Activated naive CD4-positive, alpha-beta T cell treated with anti-CD3 and anti-CD28 coated beads, Interleukin-2, amount 10 ng/mL, durations not matched to agents 7 days and 5 days (primary cell): ENCODE results near the gene KIF26A.
"Not testable (repeated sequence)": the region's sequence is repeated elsewhere in the genome, so short reads cannot be mapped to it uniquely, and the experiment has no call there.

Source experiments
- CTCF ChIA-PET: fragments of 350-600 bp; sonication (Branson Sonifier 250); formaldehyde crosslinking; loops from one replicate; lab custom pipeline; 2021; ENCODE audit warnings: antibody characterized with exemption; lab: Charles Lee
- DNase-seq: peaks from one replicate; pipeline ENCODE4 v3.0.0-alpha.2; 2020
- H3K27ac Mint-ChIP-seq: one replicate; pipeline ENCODE4 v1.8.0; 2021; ENCODE audit warnings: mild to moderate bottlenecking, moderate library complexity, mixed read lengths
- H3K27me3 Mint-ChIP-seq: one replicate; pipeline ENCODE4 v1.8.0; 2021; ENCODE audit warnings: mild to moderate bottlenecking, mixed read lengths
- H3K36me3 Mint-ChIP-seq: one replicate; pipeline ENCODE4 v1.8.0; 2021; ENCODE audit warnings: mixed read lengths
- H3K4me1 Mint-ChIP-seq: one replicate; pipeline ENCODE4 v1.8.0; 2021; ENCODE audit warnings: mixed read lengths
- H3K4me3 Mint-ChIP-seq: one replicate; pipeline ENCODE4 v1.8.0; 2021; ENCODE audit warnings: mild to moderate bottlenecking, moderate library complexity, mixed read lengths
- H3K9me3 Mint-ChIP-seq: one replicate; pipeline ENCODE4 v1.8.0; 2021; ENCODE audit warnings: mixed read lengths

Gene KIF26A

GRCh38 chr14:104145826-104146601 is 7.6 kb downstream of the KIF26A start:
- no peaks in the 10 kb centered on the region for H3K36me3 Mint-ChIP-seq
- no peak for DNase-seq
- no peak overlapping the region for H3K27ac Mint-ChIP-seq
- peaks cover 12% of the 10 kb centered on the region for H3K27me3 Mint-ChIP-seq
- CTCF ChIA-PET: interaction anchor here (1.6 kb wide), 1 partner anchor 68 kb away, joined by 4 read pairs; no protein-coding TSS in a partner anchor
- no peaks in the 10 kb centered on the region for H3K4me1 Mint-ChIP-seq
- no peak overlapping the region for H3K4me3 Mint-ChIP-seq
- no peaks in the 10 kb centered on the region for H3K9me3 Mint-ChIP-seq

GRCh38 chr14:104146651-104147345 is 8.4 kb downstream of the KIF26A start:
- no peak for DNase-seq
- H3K9me3 Mint-ChIP-seq: no peaks in the 10 kb centered on the region
- H3K4me1 Mint-ChIP-seq: no peaks in the 10 kb centered on the region
- H3K27ac Mint-ChIP-seq: no peak overlapping the region
- no peaks in the 10 kb centered on the region for H3K36me3 Mint-ChIP-seq
- H3K4me3 Mint-ChIP-seq: no peak overlapping the region
- CTCF ChIA-PET: no interaction called here
- H3K27me3 Mint-ChIP-seq: peaks cover 10% of the 10 kb centered on the region

DNA sequence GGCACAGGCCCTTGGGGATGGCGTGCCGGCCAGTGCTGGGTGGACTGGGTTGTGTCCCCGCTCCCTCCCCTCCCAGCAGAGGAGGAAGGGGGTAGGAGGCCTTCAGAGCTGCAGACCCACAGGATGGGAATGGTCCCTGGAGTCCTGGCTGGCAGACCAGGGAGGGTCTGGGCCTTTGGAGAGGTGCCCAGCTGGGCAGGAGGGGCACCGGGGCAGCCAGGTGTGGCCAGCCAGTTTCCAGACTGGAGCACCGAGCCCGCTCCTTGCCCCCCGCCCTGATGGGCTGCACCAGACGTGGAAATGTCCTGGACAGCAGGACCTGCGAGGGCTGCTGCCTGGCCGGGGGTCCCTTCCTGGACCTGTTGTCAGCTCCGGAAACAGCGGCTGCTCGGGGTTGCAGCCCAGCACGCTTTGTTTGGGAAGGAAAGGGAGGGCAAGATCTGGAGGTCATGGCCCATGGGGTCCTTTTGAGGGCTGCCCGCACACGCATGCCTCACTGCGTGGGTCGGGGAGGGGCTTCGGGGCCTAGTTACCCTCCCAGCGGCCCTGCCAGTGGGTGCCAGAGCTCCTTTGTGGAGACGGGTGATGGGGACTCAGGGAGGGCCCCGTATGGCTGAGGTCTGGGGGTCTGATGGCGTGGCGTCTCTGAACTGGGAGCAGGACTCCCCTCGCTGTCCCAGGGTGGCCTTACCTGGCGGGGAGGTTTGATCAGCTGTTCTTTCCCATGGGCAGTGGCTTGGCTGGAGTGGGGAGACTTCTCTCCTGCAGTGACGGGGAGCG is 9.1 kb downstream of the KIF26A start:
- H3K4me1 Mint-ChIP-seq: no peaks in the 10 kb centered on the region
- H3K9me3 Mint-ChIP-seq: no peaks in the 10 kb centered on the region
- H3K36me3 Mint-ChIP-seq: no peaks in the 10 kb centered on the region
- peaks cover 8% of the 10 kb centered on the region for H3K27me3 Mint-ChIP-seq
- no peak overlapping the region for H3K4me3 Mint-ChIP-seq
- H3K27ac Mint-ChIP-seq: no peak overlapping the region
- no peak for DNase-seq
- CTCF ChIA-PET: no interaction called here

DNA sequence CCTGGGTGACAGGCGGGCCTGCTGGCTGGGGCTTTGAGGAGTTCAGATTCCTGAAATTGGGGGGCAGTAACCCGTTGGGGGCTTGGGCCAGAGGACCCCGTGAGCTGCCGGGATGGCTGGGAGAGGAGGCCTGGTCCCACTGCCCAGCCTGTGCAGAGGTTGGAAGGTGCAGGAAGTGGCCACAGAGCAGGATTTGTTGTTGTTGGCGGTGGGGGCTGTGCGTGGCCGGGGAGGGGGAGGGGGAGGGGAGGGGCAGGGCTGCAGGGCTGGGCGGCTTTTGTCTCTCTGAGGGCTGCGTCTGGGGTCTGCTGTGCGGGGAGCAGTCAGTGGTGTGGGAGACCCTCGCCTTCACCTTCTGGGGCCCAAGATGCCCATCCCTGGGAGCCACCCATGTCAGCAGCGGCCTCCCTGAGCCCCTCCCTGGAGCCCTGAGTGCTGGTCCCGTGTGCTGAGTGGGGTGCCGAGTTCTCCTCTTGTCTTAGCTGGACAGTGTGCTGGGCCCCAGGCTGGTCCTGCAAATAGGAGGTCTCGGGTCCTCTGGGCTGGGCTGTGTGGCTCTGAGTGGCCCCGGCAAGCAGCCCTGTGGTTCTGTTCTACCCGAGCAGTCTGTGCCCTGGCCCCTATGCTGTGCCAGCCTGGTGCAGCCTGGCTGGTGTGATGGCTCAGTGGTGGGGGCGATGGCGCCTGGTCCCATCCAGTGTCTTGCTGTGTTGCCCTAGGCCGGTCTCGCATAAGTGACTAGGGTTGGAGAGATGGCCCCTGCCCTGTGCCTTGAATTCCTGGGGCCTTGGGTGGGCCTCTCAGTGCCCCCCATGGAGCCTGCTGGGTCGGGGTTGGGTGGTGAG is 10.3 kb downstream of the KIF26A start:
- H3K27me3 Mint-ChIP-seq: no peaks in the 10 kb centered on the region
- H3K36me3 Mint-ChIP-seq: no peaks in the 10 kb centered on the region
- no peak overlapping the region for H3K4me3 Mint-ChIP-seq
- H3K27ac Mint-ChIP-seq: no peak overlapping the region
- no peaks in the 10 kb centered on the region for H3K9me3 Mint-ChIP-seq
- no peaks in the 10 kb centered on the region for H3K4me1 Mint-ChIP-seq
- no peak for DNase-seq
- CTCF ChIA-PET: no interaction called here

DNA sequence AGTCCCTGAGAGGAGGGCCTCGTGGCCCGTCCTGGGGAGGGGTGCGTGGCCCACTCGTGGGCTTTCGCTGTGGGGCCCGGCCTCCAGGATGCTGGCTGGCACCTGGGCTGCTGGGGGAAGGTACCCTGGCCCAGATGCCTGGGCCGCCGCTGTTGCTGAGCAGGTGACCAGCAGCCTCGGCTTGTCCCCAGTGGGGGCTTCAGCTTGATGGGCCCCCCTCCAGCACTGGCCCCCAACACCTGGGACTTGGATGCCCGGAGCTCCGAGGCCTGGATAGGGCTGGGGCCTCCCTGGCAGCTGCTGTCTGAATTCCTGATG is 10.8 kb downstream of the KIF26A start:
- CTCF ChIA-PET: no interaction called here
- H3K9me3 Mint-ChIP-seq: no peaks in the 10 kb centered on the region
- H3K27ac Mint-ChIP-seq: no peak overlapping the region
- H3K4me3 Mint-ChIP-seq: no peak overlapping the region
- DNase-seq: no peak
- no peaks in the 10 kb centered on the region for H3K27me3 Mint-ChIP-seq
- H3K36me3 Mint-ChIP-seq: no peaks in the 10 kb centered on the region
- no peaks in the 10 kb centered on the region for H3K4me1 Mint-ChIP-seq

DNA sequence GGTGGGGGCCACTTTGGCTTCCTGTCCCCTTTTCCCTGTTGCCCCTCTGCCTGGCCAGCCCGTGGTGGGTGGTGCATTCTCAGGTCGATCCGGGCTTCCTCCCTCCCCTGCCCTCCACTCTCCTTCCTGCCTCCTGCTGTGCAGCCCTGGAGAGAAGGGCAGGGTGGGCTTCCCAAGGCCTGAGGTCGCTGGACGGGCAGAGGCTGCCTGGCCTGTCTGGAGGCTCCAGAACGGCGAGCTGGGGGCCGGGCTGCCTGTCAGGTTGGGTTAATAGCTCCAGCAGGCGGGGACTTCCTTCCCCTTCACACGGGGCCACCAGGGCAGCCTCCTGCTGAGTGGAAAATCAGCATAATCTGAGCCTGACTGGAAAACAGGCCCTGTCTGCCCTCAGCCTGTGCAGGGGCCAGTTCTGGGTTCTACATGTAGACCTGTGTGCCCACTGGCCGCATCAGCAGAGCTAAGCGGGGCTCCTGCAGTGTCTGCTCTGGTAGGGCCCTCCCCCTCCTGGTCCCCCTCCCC is 11.3 kb downstream of the KIF26A start:
- no peak for DNase-seq
- Mint-ChIP-seq H3K36me3 (no peaks in the 10 kb centered on the region), H3K27me3 (no peaks in the 10 kb centered on the region), H3K4me3 (no peak overlapping the region), H3K9me3 (no peaks in the 10 kb centered on the region), H3K4me1 (no peaks in the 10 kb centered on the region), H3K27ac (no peak overlapping the region)
- CTCF ChIA-PET: interaction anchor here (0.6 kb wide), 1 partner anchor 380 kb away, joined by 4 read pairs; no protein-coding TSS in a partner anchor

DNA sequence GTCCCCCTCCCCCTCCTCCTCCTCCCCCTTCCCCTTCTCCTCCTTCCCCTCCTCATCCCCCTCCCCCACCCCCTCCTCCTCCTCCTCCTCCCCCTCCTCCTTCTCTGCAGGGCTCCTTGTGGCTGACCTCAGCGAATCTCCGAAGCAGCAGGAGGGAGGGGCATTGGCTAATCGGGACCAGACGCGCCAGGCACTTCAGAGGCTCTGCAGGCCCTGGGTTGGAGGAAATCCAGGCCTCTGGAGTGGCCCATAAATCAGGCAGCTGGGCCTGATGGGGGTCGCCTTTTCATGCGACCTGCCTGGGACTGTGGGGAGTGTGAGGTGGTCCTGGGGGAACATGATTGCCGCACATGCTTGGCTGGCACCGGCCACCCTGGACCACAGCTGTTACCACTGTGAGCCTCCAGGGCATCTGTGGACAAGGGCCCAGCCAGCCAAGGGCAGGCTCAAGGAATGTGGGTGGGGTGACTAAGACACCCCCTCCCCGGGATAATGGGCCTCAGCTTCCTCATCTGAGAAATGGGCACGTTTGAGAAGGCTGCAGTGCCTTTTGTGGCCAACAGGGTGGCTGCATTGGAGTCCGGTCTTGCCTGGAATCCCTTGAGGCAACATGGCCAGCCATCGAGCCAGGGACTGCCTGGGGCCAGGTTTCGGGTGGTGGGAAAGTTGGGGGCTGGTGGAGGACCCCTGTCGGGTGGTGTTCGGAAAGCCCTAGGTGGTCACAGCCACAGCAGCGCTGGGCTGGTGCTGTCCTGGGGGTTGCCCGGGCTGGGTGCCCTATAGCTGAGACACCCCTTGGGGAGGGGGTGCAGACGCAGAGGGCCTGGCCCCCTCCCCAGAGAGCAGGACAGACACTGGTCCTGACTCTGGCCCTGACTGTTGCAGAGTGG is 12.0 kb downstream of the KIF26A start:
- Mint-ChIP-seq H3K9me3 (no peaks in the 10 kb centered on the region), H3K4me3 (no peak overlapping the region), H3K36me3 (no peaks in the 10 kb centered on the region), H3K27me3 (no peaks in the 10 kb centered on the region), H3K27ac (no peak overlapping the region), H3K4me1 (no peaks in the 10 kb centered on the region)
- no peak for DNase-seq
- CTCF ChIA-PET: interaction anchor here (0.6 kb wide), 1 partner anchor 379 kb away, joined by 4 read pairs; no protein-coding TSS in a partner anchor

- no peak overlapping the region for H3K4me3 Mint-ChIP-seq
- H3K27ac Mint-ChIP-seq: no peak overlapping the region
- no peaks in the 10 kb centered on the region for H3K27me3 Mint-ChIP-seq
- no peak for DNase-seq
- no peaks in the 10 kb centered on the region for H3K9me3 Mint-ChIP-seq
- H3K36me3 Mint-ChIP-seq: no peaks in the 10 kb centered on the region
- no peaks in the 10 kb centered on the region for H3K4me1 Mint-ChIP-seq
- CTCF ChIA-PET: interaction anchor here (0.7 kb wide), 1 partner anchor 14 kb away, joined by 4 read pairs; no protein-coding TSS in a partner anchor
These were observed 12.6 kb downstream of the KIF26A start for GRCh38 chr14:104151026-104151381.

DNA sequence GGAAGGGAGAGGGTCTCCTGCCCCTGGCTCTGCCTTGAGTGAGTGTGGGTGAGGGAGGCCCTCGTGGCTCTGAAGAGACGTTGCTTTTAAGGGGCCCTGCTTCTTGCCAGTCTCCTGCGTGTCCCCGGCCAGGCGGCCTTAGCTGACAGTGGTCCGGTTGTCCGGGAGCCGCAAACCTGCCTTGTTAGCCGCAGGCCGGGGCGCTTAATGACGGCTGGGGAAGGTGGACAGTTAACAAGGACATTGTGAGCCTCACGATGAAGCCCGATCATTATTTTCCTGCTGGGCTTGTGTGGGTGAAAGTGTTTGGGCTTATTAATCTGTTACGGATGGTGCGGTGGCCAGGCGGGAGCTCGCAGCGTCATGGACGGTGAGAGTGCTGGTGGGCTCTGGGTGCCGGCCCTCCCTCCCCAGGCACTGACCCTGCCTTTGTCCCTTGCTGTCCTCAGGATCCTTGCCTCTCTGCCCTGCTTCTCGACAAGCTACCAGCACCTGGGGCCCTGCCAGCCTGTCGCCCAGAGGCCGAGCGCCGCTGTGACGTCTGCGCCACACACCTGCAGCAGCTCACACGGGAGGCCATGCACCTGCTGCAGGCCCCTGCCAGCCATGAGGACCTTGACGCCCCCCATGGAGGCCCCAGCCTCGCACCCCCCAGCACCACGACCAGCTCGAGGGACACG is 13.3 kb downstream of the KIF26A start:
- Mint-ChIP-seq H3K36me3 (no peaks in the 10 kb centered on the region), H3K4me3 (no peak overlapping the region), H3K9me3 (no peaks in the 10 kb centered on the region), H3K4me1 (no peaks in the 10 kb centered on the region), H3K27me3 (no peaks in the 10 kb centered on the region), H3K27ac (no peak overlapping the region)
- CTCF ChIA-PET: interaction anchor here (0.7 kb wide), 1 partner anchor 14 kb away, joined by 4 read pairs; no protein-coding TSS in a partner anchor
- no peak for DNase-seq

DNA sequence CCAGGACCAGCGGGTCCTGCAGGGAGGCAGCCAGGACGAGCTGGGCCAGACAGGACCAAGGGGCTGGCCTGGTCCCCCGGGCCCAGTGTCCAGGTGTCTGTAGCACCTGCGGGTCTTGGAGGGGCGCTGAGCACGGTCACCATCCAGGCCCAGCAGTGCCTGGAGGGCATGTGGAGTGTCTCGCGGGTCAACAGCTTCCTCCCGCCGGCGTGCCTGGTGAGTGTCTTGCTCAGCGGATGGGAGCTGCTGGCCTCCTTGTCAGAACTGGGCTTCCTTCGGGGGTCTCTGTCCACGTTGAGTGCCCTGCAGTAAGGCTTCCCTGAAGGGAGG is 13.8 kb downstream of the KIF26A start:
- no peaks in the 10 kb centered on the region for H3K4me1 Mint-ChIP-seq
- CTCF ChIA-PET: no interaction called here
- H3K27me3 Mint-ChIP-seq: no peaks in the 10 kb centered on the region
- no peaks in the 10 kb centered on the region for H3K9me3 Mint-ChIP-seq
- no peaks in the 10 kb centered on the region for H3K36me3 Mint-ChIP-seq
- no peak overlapping the region for H3K4me3 Mint-ChIP-seq
- H3K27ac Mint-ChIP-seq: no peak overlapping the region
- DNase-seq: no peak

DNA sequence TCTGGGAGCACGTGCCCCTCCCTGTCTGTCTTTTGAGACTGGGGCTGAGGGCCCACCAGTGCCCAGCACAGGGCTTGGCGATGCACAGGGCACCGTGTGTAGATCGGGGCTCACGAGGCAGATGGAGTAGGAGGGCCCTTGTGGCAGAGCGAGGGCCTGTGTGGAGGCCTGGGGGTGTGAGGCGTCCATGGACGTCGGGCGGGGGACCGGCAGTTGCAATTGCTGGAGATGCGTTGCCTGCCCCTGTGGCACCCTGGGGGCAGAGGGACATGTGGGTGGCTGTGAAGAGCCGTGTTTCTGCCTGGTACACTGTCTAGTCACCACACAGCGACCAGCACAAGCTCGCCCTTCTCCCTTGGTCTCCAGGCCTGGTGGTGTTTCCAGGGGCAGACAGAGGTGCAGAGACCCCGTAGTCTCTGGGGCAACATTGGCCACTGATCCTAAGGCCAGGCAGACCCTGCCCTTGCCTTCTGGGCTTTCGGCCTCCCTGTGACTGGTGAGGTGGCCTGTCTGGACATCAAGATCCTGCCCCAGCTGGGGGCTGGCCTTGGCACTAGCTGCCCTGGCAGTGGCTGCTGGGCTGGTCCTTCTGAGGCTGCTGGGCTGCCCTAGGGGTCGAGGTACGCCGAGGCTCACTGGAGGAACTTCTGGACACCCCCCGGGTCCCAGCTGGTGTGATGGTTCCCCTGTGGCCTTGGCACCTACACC is 14.5 kb downstream of the KIF26A start:
- no peak for DNase-seq
- Mint-ChIP-seq H3K4me3 (no peak overlapping the region), H3K36me3 (no peaks in the 10 kb centered on the region), H3K4me1 (no peaks in the 10 kb centered on the region), H3K27ac (no peak overlapping the region), H3K27me3 (no peaks in the 10 kb centered on the region), H3K9me3 (no peaks in the 10 kb centered on the region)
- CTCF ChIA-PET: no interaction called here

DNA sequence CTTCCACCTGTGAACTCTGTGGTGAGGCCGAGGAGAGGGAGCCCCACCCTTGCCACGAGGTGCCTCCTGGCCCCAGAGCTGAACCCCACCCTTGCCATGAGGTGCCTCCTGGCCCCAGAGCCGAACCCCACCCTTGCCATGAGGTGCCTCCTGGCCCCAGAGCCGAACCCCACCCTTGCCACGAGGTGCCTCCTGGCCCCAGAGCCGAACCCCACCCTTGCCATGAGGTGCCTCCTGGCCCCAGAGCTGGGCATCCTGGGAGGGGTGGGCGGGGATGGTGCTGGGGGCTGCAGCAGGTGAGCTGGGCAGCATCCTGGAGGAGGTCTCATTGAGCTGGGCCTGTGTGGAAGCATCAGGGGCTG is 15.0 kb downstream of the KIF26A start:
- H3K4me3 Mint-ChIP-seq, H3K36me3 Mint-ChIP-seq, H3K27ac Mint-ChIP-seq, H3K27me3 Mint-ChIP-seq, H3K9me3 Mint-ChIP-seq, CTCF ChIA-PET, DNase-seq, H3K4me1 Mint-ChIP-seq: not testable (repeated sequence)
